ENCODE results near the gene CMSS1. TPM values are rescaled to one million over a fixed set of nuclear protein-coding genes. Genes with fewer than 3 reads are reported as not detected.

Gene CMSS1
- polyA plus RNA-seq, 2 of the 4 experiments (the other 2 are of a cell fraction): 61.1 to 62.9 TPM

- no peak for DNase-seq (ENCODE audit: low read depth in 1 of 2, low spot score in 1 of 2)
- no peak for ATAC-seq
- Histone ChIP-seq H3K4me2 (no peak overlapping the region), H3K27ac (no peak overlapping the region), H3K4me1 (no peaks in the 10 kb centered on the region), H3K9me3 (no peaks in the 10 kb centered on the region), H3K4me3 (no peak overlapping the region)
- ChIA-PET CTCF (no interaction called here), POLR2A (no interaction called here)
- WGBS (ENCODE audit: missing lambda C conversion rate): 39% methylated on average over 1 of the region's 1 CpG
- no peak for FAIRE-seq
- TF ChIP-seq NPAS2 (CRISPR knock-in tag; IDR thresholded peaks at IDR 0.05; ENCODE audit: borderline replicate concordance) (no peak), HES2 (IDR thresholded peaks at IDR 0.05) (no peak), HEYL (CRISPR knock-in tag; IDR thresholded peaks at IDR 0.05) (no peak), KDM5A (IDR thresholded peaks at IDR 0.05) (no peak), GATA3 (IDR thresholded peaks at IDR 0.05; ENCODE audit: borderline replicate concordance) (no peak), POLR2AphosphoS2 (conservative IDR thresholded peaks at IDR 0.05; ENCODE audit: low read length) (no peak), HMGXB4 (CRISPR knock-in tag; IDR thresholded peaks at IDR 0.05; ENCODE audit: borderline replicate concordance) (no peak), FOXS1 (CRISPR knock-in tag; IDR thresholded peaks at IDR 0.05) (no peak), POLR2A (IDR thresholded peaks at IDR 0.05; ENCODE audit: low read length) (no peak), CHD2 (IDR thresholded peaks at IDR 0.05; ENCODE audit: low read length, partially characterized antibody) (no peak), CEBPB (IDR thresholded peaks at IDR 0.05) (no peak)
- TF ChIP-seq, protein P1, sequence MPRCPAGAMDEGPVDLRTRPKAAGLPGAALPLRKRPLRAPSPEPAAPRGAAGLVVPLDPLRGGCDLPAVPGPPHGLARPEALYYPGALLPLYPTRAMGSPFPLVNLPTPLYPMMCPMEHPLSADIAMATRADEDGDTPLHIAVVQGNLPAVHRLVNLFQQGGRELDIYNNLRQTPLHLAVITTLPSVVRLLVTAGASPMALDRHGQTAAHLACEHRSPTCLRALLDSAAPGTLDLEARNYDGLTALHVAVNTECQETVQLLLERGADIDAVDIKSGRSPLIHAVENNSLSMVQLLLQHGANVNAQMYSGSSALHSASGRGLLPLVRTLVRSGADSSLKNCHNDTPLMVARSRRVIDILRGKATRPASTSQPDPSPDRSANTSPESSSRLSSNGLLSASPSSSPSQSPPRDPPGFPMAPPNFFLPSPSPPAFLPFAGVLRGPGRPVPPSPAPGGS (IDR thresholded peaks at IDR 0.05): no peak
- TF ChIP-seq, protein P2, sequence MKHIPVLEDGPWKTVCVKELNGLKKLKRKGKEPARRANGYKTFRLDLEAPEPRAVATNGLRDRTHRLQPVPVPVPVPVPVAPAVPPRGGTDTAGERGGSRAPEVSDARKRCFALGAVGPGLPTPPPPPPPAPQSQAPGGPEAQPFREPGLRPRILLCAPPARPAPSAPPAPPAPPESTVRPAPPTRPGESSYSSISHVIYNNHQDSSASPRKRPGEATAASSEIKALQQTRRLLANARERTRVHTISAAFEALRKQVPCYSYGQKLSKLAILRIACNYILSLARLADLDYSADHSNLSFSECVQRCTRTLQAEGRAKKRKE (CRISPR knock-in tag; IDR thresholded peaks at IDR 0.05; ENCODE audit: low read depth): no peak
These were observed 302.4 kb downstream of the CMSS1 start for GRCh38 chr3:100120012-100120411.

DNA sequence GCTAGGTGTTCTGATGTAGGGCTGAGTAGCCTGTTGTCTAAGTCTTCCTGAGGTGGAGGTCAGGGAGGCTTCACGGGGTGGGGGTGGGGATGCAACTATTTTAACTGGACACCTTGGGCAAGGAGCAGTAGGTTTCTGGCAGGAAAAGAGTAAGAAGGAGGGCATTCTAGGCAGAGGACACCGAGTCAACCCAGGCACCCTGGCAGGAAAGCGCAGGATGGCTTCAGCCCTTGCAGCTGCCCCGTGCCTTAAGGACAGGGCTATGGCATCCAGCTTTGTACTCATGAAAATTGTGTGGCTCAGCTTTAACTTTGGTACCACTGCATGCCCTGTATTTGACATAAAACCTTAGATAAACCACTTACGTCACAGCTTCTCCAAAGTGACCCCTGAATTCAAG is 303.0 kb downstream of the CMSS1 start:
- 79% methylated on average over 5 of the region's 5 CpGs for WGBS (ENCODE audit: missing lambda C conversion rate)
- no peaks in the 10 kb centered on the region for H3K4me1 ChIP-seq
- ChIA-PET CTCF (interaction anchor here (0.6 to 1.0 kb wide), 2 partner anchors 70 to 277 kb away, joined by 3 read pairs; no protein-coding TSS in a partner anchor), POLR2A (no interaction called here)
- FAIRE-seq (no peak), DNase-seq (ENCODE audit: low read depth in 1 of 2, low spot score in 1 of 2) (no peak), ATAC-seq (no peak)
- H3K27ac ChIP-seq: no peak overlapping the region
- H3K4me3 ChIP-seq: no peak overlapping the region
- TF ChIP-seq KDM1A (IDR thresholded peaks at IDR 0.05; ENCODE audit: low read depth): no peak
- no peaks in the 10 kb centered on the region for H3K9me3 ChIP-seq
- H3K4me2 ChIP-seq: no peak overlapping the region

DNA sequence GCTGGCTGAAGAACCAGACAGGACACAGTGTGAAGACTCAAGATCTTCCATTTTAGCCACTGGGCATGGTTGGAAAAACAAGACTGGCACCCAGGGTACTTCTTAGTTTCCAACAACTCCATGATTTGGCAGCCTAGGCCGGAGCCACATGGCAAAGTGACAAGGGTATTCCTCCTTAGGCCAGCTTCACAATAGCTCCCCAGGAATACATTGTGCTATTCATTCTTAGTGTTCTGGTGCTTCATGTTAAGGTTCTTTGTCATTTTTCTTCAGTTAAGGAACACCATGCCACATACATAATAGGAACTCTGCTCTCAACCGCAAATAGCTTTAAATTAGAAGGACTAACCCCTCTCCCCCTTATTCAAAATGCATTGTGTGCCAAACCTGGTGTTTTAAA is 304.7 kb downstream of the CMSS1 start:
- ChIA-PET POLR2A (no interaction called here), CTCF (no interaction called here)
- Histone ChIP-seq H3K4me3 (no peak overlapping the region), H3K27ac (no peak overlapping the region), H3K4me2 (no peak overlapping the region), H3K9me3 (no peaks in the 10 kb centered on the region), H3K4me1 (no peaks in the 10 kb centered on the region)
- FAIRE-seq (no peak), ATAC-seq (no peak), DNase-seq (ENCODE audit: low read depth in 1 of 2, low spot score in 1 of 2) (no peak)
- 92% methylated on average over 2 of the region's 2 CpGs for WGBS (ENCODE audit: missing lambda C conversion rate)
- no peak for TF ChIP-seq KDM1A (IDR thresholded peaks at IDR 0.05; ENCODE audit: low read depth)
- TF ChIP-seq CBX8 (IDR thresholded peaks at IDR 0.05): no peak
- TF ChIP-seq RARB (CRISPR knock-in tag; IDR thresholded peaks at IDR 0.05): no peak
- TF ChIP-seq GATA3 (IDR thresholded peaks at IDR 0.05; ENCODE audit: borderline replicate concordance): no peak
- no peak for TF ChIP-seq E2F6 (IDR thresholded peaks at IDR 0.05; ENCODE audit: borderline replicate concordance, low read depth)
- TF ChIP-seq NPAS2 (CRISPR knock-in tag; IDR thresholded peaks at IDR 0.05; ENCODE audit: borderline replicate concordance): no peak
- no peak for TF ChIP-seq FOXS1 (CRISPR knock-in tag; IDR thresholded peaks at IDR 0.05)
- TF ChIP-seq CHD4 (IDR thresholded peaks at IDR 0.05; ENCODE audit: borderline replicate concordance): no peak
- TF ChIP-seq MYC (IDR thresholded peaks at IDR 0.05; ENCODE audit: borderline replicate concordance, low read length): no peak
- TF ChIP-seq, protein P3, sequence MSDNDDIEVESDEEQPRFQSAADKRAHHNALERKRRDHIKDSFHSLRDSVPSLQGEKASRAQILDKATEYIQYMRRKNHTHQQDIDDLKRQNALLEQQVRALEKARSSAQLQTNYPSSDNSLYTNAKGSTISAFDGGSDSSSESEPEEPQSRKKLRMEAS (IDR thresholded peaks at IDR 0.05): no peak
- no peak for TF ChIP-seq FOSB (CRISPR knock-in tag; IDR thresholded peaks at IDR 0.05)
- TF ChIP-seq, protein P1 (IDR thresholded peaks at IDR 0.05): no peak
- no peak for TF ChIP-seq EHMT2 (IDR thresholded peaks at IDR 0.05; ENCODE audit: low read depth)
- TF ChIP-seq JUN (IDR thresholded peaks at IDR 0.05): no peak
- no peak for TF ChIP-seq ZFP36 (IDR thresholded peaks at IDR 0.05; ENCODE audit: borderline replicate concordance, partially characterized antibody)
- TF ChIP-seq RFX5 (IDR thresholded peaks at IDR 0.05): no peak
- no peak for TF ChIP-seq HOXB13 (CRISPR knock-in tag; IDR thresholded peaks at IDR 0.05; ENCODE audit: low read depth)
- TF ChIP-seq NFE2L2 (conservative IDR thresholded peaks at IDR 0.05; ENCODE audit: low read length): no peak
- no peak for TF ChIP-seq SREBF2 (IDR thresholded peaks at IDR 0.05)

All from A549 (cell line).